Hepatocyte (in vitro differentiated cells): ENCODE results near the gene PYGM. TPM values are rescaled to one million over a fixed set of nuclear protein-coding genes. Genes with fewer than 3 reads are reported as not detected.

Source experiments
- DNase-seq: peaks from one replicate; pipeline ENCODE4 v3.0.0-alpha.2; 2016; ENCODE audit warnings: low spot score
- H2AFZ ChIP-seq: fragments of 200-600 bp; sonication (generic); 2 replicates; pipeline ENCODE4 v1.6.0; 2016; ENCODE audit warnings: antibody characterized with exemption, mild to moderate bottlenecking
- H3K27ac ChIP-seq: fragments of 200-600 bp; sonication (generic); 2 replicates; pipeline ENCODE4 v1.5.1; 2016; ENCODE audit warnings: mild to moderate bottlenecking
- H3K27me3 ChIP-seq: fragments of 200-600 bp; sonication (generic); 2 replicates; pipeline ENCODE4 v1.6.1; 2016
- H3K36me3 ChIP-seq: fragments of 200-600 bp; sonication (generic); replicated peaks from 2 replicates; pipeline ENCODE4 v1.5.1; 2016; ENCODE audit warnings: low read depth; ENCODE audit not compliant: insufficient read depth
- H3K4me1 ChIP-seq: fragments of 200-600 bp; sonication (generic); 2 replicates; pipeline ENCODE4 v1.5.1; 2016; ENCODE audit warnings: mild to moderate bottlenecking, moderate library complexity; ENCODE audit not compliant: insufficient read depth
- H3K4me2 ChIP-seq: fragments of 200-600 bp; sonication (generic); 2 replicates; pipeline ENCODE4 v1.6.0; 2016
- H3K4me3 ChIP-seq: fragments of 200-600 bp; sonication (generic); 2 replicates; pipeline ENCODE4 v1.5.1; 2016; ENCODE audit warnings: mild to moderate bottlenecking
- H3K79me2 ChIP-seq: fragments of 200-600 bp; sonication (generic); 2 replicates; pipeline ENCODE4 v1.6.0; 2017; ENCODE audit warnings: mild to moderate bottlenecking
- H3K9me2 ChIP-seq: fragments of 200-600 bp; sonication (generic); replicated peaks from 2 replicates; pipeline ENCODE4 v1.6.0; 2017; ENCODE audit warnings: mild to moderate bottlenecking; ENCODE audit not compliant: insufficient read depth
- H3K9me3 ChIP-seq: fragments of 200-600 bp; sonication (generic); 2 replicates; pipeline ENCODE4 v1.5.1; 2016; ENCODE audit warnings: low read depth, mild to moderate bottlenecking
- H4K20me1 ChIP-seq: fragments of 200-600 bp; sonication (generic); 2 replicates; pipeline ENCODE4 v1.6.0; 2016; ENCODE audit warnings: mild to moderate bottlenecking; ENCODE audit not compliant: insufficient read depth, poor library complexity, severe bottlenecking
- CTCF ChIP-seq: fragments of 200-600 bp; sonication (generic); IDR thresholded peaks from 2 replicates; pipeline ENCODE4 v1.5.1; 2016; ENCODE audit warnings: antibody characterized with exemption, mild to moderate bottlenecking; ENCODE audit not compliant: poor library complexity
- EZH2 ChIP-seq: fragments of 200-600 bp; sonication (generic); IDR thresholded peaks from 2 replicates; pipeline ENCODE4 v1.6.1; 2016; ENCODE audit warnings: antibody characterized with exemption, mild to moderate bottlenecking, borderline replicate concordance
- EZH2phosphoT487 ChIP-seq: fragments of 200-600 bp; sonication (generic); IDR thresholded peaks from one replicate; pipeline ENCODE4 v1.6.1; 2018; ENCODE audit warnings: antibody characterized with exemption, mild to moderate bottlenecking, low read depth, moderate library complexity; ENCODE audit not compliant: unreplicated experiment, severe bottlenecking
- WGBS: methylation state at CpG from one replicate; pipeline ENCODE4 v1.1.6; 2016; ENCODE audit warnings: low lambda C conversion rate; ENCODE audit errors: missing lambda C conversion rate; 5-methylcytosine and 5-hydroxymethylcytosine counted together
- polyA plus RNA-seq: library from polyadenylated mRNA; unstranded; fragments of >200 nt; fragmentation: Nextera tagmentation; extraction: Ambion mirVana; gene quantifications from 2 replicates; pipeline ENCODE4 v1.2.1, GENCODE V29; 2016
- total RNA-seq: library from RNA; depleted of rRNA; stranded (reverse); fragments of >200 nt; gene quantifications from 2 replicates; pipeline ENCODE4 v1.2.3, GENCODE V29; 2014

Gene PYGM
- total and polyA plus RNA-seq, 2 experiments from 2014 or later, result 1.9 to 4.0 TPM

DNA sequence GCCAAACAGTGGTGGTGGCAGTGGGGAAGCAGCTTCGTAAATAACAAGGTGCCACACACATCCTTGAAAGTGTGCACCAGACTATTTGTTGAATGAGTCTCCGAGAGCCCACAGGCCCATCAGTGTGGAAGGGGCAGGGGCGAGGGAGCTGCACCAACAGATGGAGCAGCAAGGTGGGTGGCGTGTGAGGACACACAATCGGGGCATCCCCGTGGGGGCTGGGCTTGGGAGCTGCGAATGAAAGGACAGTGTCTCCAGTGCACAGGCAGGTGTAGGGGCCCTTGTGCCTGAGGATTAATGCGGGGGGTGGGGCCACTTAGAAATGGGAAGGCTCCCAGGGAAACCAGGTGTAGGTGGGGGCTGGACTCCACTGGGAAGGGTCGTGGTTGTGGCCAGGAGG is 39.6 kb downstream of the PYGM start:
- DNase-seq, result no peak
- H3K9me3 ChIP-seq, result no peaks in the 10 kb centered on the region
- 81% methylated on average over 9 of the region's 9 CpGs for WGBS
- no peaks in the 10 kb centered on the region for H3K9me2 ChIP-seq
- H3K36me3 ChIP-seq, result no peaks in the 10 kb centered on the region
- no peaks in the 10 kb centered on the region for H3K4me1 ChIP-seq
- H3K4me2 ChIP-seq, result no peak overlapping the region
- no peak overlapping the region for H2AFZ ChIP-seq
- H3K79me2 ChIP-seq, result no peaks in the 10 kb centered on the region
- H4K20me1 ChIP-seq, result no peaks in the 10 kb centered on the region
- no peak overlapping the region for H3K4me3 ChIP-seq
- no peak for TF ChIP-seq CTCF
- H3K27me3 ChIP-seq, result peaks cover 70% of the 10 kb centered on the region
- H3K27ac ChIP-seq, result no peak overlapping the region

DNA sequence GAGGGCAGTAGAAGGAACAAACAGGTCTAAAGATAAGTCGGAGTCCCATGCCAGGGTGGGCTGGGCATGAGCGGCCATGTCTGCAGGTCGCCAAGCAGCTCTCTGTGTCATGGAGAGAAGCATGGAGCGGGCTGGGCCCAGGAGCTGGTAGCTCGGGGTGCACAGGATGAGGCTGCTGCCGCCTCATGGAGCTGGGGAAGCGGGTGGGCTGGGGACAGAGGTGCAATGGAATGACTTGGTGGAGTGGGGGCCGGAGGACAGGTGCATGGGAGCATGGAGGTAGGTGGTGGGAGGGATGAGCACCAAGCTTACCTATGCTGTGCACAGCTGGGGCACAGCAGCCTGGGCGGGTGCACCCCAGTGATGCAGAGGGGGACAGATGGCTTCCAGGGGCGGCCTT is 40.4 kb downstream of the PYGM start:
- Histone ChIP-seq H3K27me3 (peaks cover 78% of the 10 kb centered on the region), H3K4me3 (no peak overlapping the region), H3K9me2 (no peaks in the 10 kb centered on the region), H3K36me3 (no peaks in the 10 kb centered on the region), H3K9me3 (no peaks in the 10 kb centered on the region), H4K20me1 (no peaks in the 10 kb centered on the region), H3K4me1 (no peaks in the 10 kb centered on the region), H2AFZ (no peak overlapping the region), H3K27ac (no peak overlapping the region), H3K4me2 (no peak overlapping the region), H3K79me2 (no peaks in the 10 kb centered on the region)
- TF ChIP-seq EZH2phosphoT487, result no peak
- TF ChIP-seq CTCF, result no peak
- no peak for TF ChIP-seq EZH2
- 86% methylated on average over 10 of the region's 10 CpGs for WGBS
- DNase-seq, result no peak

GRCh38 chr11:64718780-64719124 is 41.0 kb downstream of the PYGM start:
- TF ChIP-seq EZH2, result no peak
- whole genome bisulfite sequencing, result 86% methylated on average over 4 of the region's 4 CpGs

DNA sequence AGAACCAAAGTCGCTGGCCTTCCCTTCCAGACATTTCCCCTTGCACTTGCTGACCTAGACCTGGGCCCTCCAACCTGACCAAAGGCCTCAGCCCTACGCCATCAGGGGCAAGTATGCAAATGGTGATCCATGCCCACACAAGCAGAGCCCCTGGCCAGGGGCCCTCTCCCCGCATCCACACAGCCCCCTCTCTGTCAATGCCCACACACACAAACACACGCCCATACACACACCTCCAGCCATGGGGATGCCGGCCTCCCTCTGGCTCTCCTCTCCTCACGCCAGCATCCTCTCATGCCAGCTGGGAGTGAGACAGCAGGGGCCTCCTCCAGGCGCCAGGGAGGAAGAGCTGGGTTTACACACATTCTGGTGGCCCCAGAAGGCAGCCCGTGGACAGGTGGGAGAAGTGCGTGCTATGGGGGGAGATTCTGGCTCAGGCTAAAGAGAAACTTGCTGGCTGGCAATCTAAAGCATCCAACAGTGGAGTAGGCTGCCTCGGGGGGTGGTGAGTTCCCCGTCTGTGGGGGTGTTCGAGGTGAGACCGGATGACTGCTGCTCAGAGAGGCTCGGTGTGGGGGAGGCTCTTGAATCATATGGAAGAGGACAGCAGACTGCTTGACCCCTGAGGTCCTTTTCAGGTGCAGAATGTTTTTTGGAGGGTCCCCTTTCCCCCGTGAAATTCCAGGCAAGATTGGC is 41.5 kb downstream of the PYGM start:
- H3K36me3 ChIP-seq, result no peaks in the 10 kb centered on the region
- no peak overlapping the region for H2AFZ ChIP-seq
- H3K4me2 ChIP-seq, result no peak overlapping the region
- H3K27me3 ChIP-seq, result peaks cover 86% of the 10 kb centered on the region
- no peaks in the 10 kb centered on the region for H3K9me3 ChIP-seq
- no peaks in the 10 kb centered on the region for H3K79me2 ChIP-seq
- H4K20me1 ChIP-seq, result no peaks in the 10 kb centered on the region
- no peak for DNase-seq
- H3K9me2 ChIP-seq, result no peaks in the 10 kb centered on the region
- H3K27ac ChIP-seq, result no peak overlapping the region
- H3K4me3 ChIP-seq, result no peak overlapping the region
- H3K4me1 ChIP-seq, result no peaks in the 10 kb centered on the region
- 84% methylated on average over 15 of the region's 15 CpGs for WGBS
- TF ChIP-seq EZH2 (no peak), EZH2phosphoT487 (no peak), CTCF (no peak)

More at GRCh38 chr11:64718780-64719124, 41.0 kb downstream of the PYGM start:
- H3K27ac ChIP-seq, result no peak overlapping the region
- no peaks in the 10 kb centered on the region for H3K36me3 ChIP-seq
- no peaks in the 10 kb centered on the region for H3K9me2 ChIP-seq
- no peak overlapping the region for H3K4me3 ChIP-seq
- no peaks in the 10 kb centered on the region for H3K4me1 ChIP-seq
- H3K79me2 ChIP-seq, result no peaks in the 10 kb centered on the region
- no peaks in the 10 kb centered on the region for H3K9me3 ChIP-seq
- no peaks in the 10 kb centered on the region for H4K20me1 ChIP-seq
- no peak for DNase-seq
- H3K27me3 ChIP-seq, result peaks cover 84% of the 10 kb centered on the region
- no peak overlapping the region for H3K4me2 ChIP-seq
- H2AFZ ChIP-seq, result no peak overlapping the region
